NCI-H2171 treated with DMSO at 0.1 percent for 48 hours (cell line): ENCODE results near the gene ZC3H18.

Source experiments
- DNase-seq: peaks from one replicate; lab custom pipeline; 2025; lab: John Stamatoyannopoulos, UW

The ZC3H18 gene

GRCh38 chr16:88681084-88681680, 111.0 kb downstream of the ZC3H18 start:
- DNase-seq, result no peak
